ENCODE data around the gene MED12.

DNA sequence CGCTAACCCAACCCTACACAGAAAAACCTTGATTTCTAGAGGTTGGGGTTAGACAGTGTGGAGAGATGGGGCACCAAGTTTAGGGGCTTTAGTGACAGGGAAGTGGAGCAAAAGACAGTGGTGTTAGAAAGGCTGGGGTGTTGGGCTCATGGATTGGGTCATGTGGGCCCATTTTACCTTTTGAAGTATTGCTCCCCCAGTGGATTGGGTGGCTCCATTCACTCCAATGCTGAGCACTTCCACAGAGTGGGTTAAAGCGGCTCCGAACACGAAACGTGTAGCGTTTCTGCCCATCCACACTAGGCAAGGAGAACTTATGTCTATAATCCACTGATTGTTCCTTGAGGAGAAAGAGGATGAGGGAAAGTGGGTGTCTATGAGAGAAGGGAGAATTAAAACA, 9.3 kb upstream of the MED12 start:
- TF ChIP-seq, protein P1, sequence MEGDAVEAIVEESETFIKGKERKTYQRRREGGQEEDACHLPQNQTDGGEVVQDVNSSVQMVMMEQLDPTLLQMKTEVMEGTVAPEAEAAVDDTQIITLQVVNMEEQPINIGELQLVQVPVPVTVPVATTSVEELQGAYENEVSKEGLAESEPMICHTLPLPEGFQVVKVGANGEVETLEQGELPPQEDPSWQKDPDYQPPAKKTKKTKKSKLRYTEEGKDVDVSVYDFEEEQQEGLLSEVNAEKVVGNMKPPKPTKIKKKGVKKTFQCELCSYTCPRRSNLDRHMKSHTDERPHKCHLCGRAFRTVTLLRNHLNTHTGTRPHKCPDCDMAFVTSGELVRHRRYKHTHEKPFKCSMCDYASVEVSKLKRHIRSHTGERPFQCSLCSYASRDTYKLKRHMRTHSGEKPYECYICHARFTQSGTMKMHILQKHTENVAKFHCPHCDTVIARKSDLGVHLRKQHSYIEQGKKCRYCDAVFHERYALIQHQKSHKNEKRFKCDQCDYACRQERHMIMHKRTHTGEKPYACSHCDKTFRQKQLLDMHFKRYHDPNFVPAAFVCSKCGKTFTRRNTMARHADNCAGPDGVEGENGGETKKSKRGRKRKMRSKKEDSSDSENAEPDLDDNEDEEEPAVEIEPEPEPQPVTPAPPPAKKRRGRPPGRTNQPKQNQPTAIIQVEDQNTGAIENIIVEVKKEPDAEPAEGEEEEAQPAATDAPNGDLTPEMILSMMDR (IDR thresholded peaks at IDR 0.05), result no peak
- TF ChIP-seq EZH2phosphoT487 (IDR thresholded peaks at IDR 0.05), result no peak
